GM12891 (cell line): ENCODE results near the gene EMC6.

Experiments
- DNase-seq: peaks from one replicate; pipeline ENCODE4 v3.0.0; 2011; ENCODE audit warnings: low spot score; ENCODE audit not compliant: insufficient read length
- FAIRE-seq: peaks from 2 replicates; lab custom pipeline; 2011; peaks lifted over from hg19 to GRCh38; lab: Jason Lieb, UNC
- PAX5 ChIP-seq: IDR thresholded peaks from 2 replicates; pipeline ENCODE4 v1.6.1; 2011; ENCODE audit warnings: low read length, moderate library complexity, mild to moderate bottlenecking; ENCODE audit not compliant: insufficient read depth, severe bottlenecking
- POLR2A ChIP-seq: IDR thresholded peaks from 2 replicates; pipeline ENCODE4 v1.6.1; 2011; ENCODE audit warnings: low read depth, low read length, control low read depth
- POLR2AphosphoS5 ChIP-seq: IDR thresholded peaks from 2 replicates; pipeline ENCODE4 v1.6.1; 2011; ENCODE audit warnings: low read depth, low read length, control low read depth
- POU2F2 ChIP-seq: IDR thresholded peaks from 2 replicates; pipeline ENCODE4 v1.6.1; 2011; ENCODE audit warnings: low read depth, mild to moderate bottlenecking, control low read depth, low read length, moderate library complexity
- SPI1 ChIP-seq: IDR thresholded peaks from 2 replicates; pipeline ENCODE4 v1.6.1; 2011; ENCODE audit warnings: low read depth, low read length, control low read depth
- TAF1 ChIP-seq: IDR thresholded peaks from 2 replicates; pipeline ENCODE4 v1.6.1; 2011; ENCODE audit warnings: low read depth, low read length, control low read depth

Gene EMC6

DNA sequence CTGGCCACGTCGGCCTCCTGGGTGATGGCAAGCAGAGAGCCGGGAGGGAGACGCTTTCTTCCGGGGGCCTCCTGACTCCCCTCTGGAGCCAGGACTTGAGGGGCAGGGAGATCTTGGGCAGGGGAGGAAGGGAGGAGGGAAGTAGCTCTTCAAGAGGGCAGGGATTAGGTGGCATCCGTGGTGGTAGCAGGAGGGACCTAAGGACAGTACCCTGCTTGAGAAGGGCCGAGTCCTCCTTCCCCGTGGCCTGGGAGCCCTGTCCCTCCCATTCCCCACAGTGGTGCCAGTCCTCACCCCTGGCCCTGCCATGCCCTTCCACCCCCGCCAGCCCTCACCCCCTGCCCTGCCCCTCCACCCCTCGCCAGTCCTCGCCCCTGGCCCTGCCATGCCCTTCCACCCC lies 12.8 kb upstream of the EMC6 start:
- no peak for TF ChIP-seq POLR2A
- no peak for TF ChIP-seq SPI1
- TF ChIP-seq POU2F2, result no peak
- TF ChIP-seq TAF1, result no peak
- TF ChIP-seq PAX5, result no peak
- no peak for TF ChIP-seq POLR2AphosphoS5
- no peak for FAIRE-seq
- DNase-seq, result no peak

DNA sequence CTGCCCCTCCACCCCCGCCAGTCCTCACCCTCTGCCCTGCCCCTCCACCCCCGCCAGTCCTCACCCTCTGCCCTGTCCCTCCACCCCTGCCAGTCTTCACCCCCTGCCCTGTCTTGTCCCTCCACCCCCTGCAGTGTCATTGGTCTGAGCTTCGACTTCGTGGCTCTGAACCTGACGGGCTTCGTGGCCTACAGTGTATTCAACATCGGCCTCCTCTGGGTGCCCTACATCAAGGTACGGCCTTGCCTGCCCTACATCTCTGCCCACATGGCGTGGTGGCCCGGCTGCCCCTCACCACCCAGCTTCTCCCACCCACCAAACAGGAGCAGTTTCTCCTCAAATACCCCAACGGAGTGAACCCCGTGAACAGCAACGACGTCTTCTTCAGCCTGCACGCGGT lies 12.3 kb upstream of the EMC6 start:
- TF ChIP-seq PAX5, result no peak
- TF ChIP-seq SPI1, result no peak
- TF ChIP-seq POLR2A, result no peak
- no peak for TF ChIP-seq TAF1
- TF ChIP-seq POLR2AphosphoS5, result no peak
- TF ChIP-seq POU2F2, result no peak
- no peak for FAIRE-seq
- no peak for DNase-seq

DNA sequence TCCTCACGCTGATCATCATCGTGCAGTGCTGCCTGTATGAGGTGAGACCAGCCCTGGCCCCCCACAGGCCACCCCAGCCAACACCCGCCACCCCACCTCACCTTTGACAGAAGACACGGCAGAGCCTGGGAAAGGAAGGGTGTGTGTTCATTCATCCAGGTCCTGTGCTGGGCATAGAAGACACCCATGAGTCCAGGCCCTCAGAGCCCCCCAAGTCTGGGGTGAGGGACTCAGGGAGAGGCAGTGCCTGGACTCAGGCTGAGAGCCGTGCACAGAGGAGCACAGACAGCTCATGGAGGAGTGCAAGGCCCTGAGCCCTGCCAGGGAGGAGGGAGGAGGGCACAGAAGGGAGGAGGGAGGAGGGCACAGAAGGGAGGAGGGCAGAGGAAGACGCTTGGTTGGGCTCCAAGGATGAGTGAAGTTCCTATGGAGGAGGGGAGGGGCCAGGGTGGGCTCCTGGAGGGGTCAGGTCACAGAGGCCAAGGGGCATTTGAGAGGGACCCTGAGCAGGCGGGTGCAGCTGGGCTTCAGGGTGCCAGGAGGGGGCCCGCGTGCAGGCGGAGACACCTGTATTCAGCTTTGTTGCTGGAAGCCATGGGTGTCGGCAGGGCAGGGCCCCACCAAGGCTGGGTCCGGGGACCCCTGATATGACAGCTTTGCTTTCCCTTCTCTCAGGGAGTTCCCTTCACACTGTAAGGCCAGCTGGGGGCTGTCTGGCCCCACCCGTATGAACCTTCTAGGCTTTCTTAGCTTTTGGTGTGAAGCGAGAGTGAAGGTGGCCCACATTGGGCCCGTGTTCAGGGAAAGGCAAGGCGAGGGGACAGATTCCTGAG lies 11.6 kb upstream of the EMC6 start:
- no peak for DNase-seq
- no peak for FAIRE-seq
- TF ChIP-seq POLR2A, result no peak
- TF ChIP-seq SPI1, result no peak
- no peak for TF ChIP-seq POU2F2
- no peak for TF ChIP-seq POLR2AphosphoS5
- no peak for TF ChIP-seq TAF1
- no peak for TF ChIP-seq PAX5

DNA sequence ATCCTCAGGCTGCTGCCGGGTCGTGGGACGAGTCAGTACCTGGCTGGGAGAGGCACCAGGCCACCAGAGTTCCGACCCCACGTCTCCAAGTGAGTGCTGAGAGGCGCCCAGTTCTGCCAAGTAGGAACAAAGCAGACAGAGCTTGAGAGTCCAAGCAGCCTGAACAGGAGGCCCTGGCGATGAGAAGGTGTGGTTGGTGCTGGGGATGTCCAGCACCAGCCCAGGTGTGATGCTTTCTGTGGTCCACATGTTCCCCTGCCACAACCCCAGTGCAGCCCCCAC lies 11.1 kb upstream of the EMC6 start:
- no peak for DNase-seq
- TF ChIP-seq TAF1, result no peak
- no peak for TF ChIP-seq SPI1
- TF ChIP-seq POU2F2, result no peak
- no peak for TF ChIP-seq PAX5
- TF ChIP-seq POLR2AphosphoS5, result no peak
- no peak for TF ChIP-seq POLR2A
- no peak for FAIRE-seq

DNA sequence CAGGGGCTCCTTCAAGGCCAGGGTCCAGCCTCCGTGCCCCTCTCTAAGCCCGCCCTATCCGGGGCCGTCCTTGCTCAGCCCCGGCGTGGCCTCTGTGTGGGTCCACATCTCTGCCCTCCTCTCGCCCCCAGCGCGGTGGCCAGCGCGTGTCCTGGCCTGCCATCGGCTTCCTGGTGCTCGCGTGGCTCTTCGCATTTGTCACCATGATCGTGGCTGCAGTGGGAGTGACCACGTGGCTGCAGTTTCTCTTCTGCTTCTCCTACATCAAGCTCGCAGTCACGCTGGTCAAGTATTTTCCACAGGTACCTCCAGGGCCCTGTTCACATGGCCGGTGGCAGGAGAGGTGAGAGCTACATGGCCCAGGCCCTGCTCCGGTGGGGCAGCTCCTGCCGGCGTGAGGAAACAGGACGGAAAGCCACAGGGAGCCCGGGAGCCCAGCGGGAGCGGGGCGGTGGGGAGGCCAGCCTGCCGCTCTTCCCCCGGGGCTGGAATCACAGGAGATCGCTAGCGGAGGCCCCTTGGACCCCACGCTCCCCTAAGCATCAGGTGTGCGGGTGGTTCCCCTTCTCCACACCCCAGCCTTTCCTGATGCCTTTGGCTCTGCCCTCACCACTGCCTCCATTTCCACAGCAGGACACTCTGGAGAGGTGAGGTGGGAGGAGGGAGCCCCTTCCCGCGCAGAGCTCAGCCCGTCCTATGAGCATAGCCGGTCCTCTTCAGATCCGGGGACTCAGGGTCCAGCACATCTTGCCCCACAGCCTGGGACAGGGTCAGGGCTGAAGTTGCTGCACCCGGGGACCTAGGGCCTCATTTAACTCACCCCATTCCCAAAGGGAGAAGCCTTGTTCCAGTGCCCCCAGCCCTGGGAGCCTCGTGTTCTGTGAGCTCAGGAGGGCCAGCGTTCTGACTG lies 10.5 kb upstream of the EMC6 start:
- FAIRE-seq (no peak), DNase-seq (no peak)
- no peak for TF ChIP-seq POU2F2
- 0 out of 2 replicates have a peak, but pooled peaks have one; percentile 8 for TF ChIP-seq SPI1
- TF ChIP-seq PAX5, result no peak
- TF ChIP-seq POLR2AphosphoS5, result no peak
- TF ChIP-seq TAF1, result no peak

DNA sequence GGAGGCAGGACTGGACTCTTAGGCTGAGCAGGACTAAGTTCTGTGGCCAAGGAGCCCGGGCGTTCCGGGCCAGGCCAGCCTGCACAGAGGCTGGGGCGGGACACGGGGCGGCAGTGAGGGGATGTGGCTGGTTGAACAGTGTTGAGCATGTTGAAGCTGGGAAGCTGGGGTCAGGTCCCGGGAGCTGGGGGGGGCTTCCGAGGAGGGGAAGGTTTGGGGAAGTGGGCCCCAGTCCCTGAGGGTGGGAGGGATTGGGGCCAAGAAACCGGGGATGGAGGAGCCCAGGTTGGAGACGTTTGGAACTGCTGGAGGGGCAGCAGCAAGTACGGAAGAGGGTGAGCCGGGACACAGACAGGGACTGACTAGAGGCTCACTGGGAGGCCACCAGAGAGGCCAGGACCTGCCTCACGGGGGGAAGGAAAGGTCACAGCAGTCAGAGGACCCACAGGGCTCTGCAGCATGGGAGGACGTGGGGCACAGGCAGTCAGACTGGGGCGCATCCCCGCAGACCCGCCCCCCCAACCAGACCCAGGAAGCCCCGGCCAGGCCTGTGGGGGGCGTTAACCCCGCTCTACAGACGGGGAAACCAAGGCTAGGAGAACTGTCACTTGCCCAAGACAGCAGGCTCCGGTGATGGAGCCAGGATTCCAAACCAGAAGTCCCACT lies 9.7 kb upstream of the EMC6 start:
- DNase-seq (no peak), FAIRE-seq (no peak)
- TF ChIP-seq TAF1 (no peak), POLR2AphosphoS5 (no peak), POLR2A (no peak), PAX5 (no peak), SPI1 (no peak), POU2F2 (no peak)

DNA sequence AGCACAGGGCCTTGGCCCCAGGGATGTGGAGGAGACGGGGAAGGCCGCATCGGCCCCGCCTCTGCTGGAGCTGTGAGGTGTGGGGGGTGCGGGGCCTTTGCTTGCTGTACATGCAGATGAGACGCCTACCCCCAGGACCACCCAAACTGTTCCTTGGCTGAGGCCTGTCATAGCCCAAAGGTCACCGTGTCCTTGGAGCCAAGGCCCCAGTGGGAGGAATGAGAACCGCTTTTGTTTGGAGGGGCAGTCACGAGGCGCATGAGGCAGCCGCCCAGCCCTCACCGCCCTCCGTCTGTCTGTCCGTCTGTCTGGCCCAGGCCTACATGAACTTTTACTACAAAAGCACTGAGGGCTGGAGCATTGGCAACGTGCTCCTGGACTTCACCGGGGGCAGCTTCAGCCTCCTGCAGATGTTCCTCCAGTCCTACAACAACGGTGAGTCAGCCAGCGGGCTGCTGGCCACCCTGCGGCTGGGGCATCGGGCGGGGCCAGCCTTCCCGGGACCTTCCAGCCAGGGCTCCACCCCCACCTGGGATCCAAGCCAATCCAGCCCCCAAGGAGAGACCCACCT lies 9.0 kb upstream of the EMC6 start:
- no peak for TF ChIP-seq POU2F2
- FAIRE-seq (no peak), DNase-seq (no peak)

DNA sequence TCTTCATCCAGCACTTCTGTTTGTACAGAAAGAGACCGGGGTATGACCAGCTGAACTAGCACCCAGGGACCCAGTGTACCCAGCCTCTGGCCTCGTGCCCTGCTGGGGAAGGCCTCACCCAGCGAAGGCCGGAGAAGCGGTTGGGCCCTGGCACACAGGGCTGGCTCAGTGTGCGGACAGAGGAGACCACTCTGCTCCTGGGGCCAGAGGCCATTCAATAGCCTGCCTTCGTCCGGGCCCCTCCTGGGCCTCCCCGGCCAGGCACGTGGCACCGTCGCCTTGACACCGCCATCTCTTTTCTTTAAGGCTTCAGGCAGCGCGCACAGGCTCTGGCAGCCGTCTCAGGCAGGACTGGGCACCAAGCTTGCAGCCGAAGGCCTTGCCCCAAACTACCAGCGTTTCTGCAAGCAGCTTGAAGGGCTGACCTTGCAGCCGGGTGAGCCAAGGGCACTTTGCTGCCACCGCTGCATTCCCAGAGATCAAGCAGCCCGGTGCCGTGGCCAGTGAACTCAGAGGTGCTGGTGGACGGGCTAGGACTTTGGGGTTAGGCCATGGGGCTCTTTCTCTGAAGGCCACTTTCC lies 8.2 kb upstream of the EMC6 start:
- TF ChIP-seq POLR2AphosphoS5 (no peak), POLR2A (no peak), SPI1 (no peak), TAF1 (no peak), POU2F2 (no peak), PAX5 (no peak)
- no peak for FAIRE-seq

DNA sequence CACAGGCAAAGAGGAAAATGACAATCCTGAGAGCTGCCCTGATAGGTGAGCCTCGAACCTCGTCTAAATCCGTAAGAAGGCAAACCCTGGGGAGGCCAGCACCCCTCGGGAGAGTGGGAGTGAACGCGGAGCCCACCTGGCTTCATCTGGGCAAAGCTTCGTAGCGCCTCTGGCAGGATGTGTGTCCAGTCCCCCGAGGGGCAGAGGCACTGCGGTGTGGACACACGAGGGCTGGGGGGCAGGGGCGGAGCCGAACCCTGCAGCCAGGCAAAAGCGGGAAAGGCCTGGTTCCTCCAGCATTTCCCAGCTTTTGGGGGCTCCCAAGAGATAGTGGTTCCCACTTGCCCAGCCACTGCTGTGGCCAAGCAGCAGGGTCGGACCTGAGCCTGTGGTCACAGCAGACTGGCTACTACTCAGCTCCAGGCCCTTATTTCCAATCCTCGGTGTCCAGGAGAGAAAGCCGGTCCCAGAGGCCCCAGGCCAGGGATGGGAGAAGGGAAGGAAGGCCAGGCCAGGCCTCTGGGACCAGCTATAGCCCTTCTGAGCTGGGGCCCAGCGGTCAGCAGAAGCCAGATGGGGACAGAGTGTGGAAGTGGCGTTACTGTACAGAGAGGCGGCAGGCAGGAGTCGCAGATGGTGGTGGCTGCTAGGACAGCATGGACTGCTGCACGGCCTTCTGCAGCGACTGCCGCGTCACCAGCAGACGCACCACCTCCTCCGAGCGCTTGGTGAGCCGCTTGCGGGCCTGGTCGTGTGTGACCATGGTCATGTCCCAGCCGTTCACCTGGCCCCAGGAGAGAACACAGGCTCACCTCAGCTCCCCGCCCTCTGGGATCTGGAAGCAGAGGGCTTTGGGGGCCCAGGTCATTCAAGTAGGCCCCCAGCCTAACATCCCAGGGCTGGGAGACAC lies 5.3 kb upstream of the EMC6 start:
- no peak for DNase-seq
- no peak for TF ChIP-seq TAF1
- no peak for TF ChIP-seq PAX5
- no peak for TF ChIP-seq POLR2AphosphoS5
- no peak for TF ChIP-seq SPI1
- TF ChIP-seq POU2F2, result no peak
- TF ChIP-seq POLR2A, result no peak
- no peak for FAIRE-seq

More for the DNA sequence above, 8.2 kb upstream of the EMC6 start:
- DNase-seq, result no peak
